UCSD-AML1 (cell line): ENCODE data around the gene MAD1L1.

Source experiments
- DNase-seq: peaks from one replicate; lab custom pipeline; 2025; ENCODE audit not compliant: unreplicated experiment; lab: John Stamatoyannopoulos, UW

The MAD1L1 gene

DNA sequence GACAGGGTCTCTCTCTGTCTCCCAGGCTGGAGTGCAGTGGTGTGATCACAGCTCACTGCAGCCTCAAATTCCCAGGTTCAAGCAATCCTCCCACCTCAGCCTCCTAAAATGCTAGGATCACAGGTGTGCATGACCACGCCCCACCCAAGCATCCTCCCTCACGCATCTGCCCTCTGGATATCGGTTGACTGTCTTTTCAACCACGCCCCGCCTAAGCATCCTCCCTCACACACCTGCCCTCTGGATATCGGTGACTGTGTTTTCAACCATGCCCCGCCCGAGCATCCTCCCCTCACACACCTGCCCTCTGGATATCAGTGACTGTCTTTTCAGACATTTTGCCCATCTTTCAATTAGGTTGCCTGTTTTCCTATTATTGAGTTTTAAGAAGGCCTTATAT, 140.5 kb downstream of the MAD1L1 start:
- DNase-seq: no peak

DNA sequence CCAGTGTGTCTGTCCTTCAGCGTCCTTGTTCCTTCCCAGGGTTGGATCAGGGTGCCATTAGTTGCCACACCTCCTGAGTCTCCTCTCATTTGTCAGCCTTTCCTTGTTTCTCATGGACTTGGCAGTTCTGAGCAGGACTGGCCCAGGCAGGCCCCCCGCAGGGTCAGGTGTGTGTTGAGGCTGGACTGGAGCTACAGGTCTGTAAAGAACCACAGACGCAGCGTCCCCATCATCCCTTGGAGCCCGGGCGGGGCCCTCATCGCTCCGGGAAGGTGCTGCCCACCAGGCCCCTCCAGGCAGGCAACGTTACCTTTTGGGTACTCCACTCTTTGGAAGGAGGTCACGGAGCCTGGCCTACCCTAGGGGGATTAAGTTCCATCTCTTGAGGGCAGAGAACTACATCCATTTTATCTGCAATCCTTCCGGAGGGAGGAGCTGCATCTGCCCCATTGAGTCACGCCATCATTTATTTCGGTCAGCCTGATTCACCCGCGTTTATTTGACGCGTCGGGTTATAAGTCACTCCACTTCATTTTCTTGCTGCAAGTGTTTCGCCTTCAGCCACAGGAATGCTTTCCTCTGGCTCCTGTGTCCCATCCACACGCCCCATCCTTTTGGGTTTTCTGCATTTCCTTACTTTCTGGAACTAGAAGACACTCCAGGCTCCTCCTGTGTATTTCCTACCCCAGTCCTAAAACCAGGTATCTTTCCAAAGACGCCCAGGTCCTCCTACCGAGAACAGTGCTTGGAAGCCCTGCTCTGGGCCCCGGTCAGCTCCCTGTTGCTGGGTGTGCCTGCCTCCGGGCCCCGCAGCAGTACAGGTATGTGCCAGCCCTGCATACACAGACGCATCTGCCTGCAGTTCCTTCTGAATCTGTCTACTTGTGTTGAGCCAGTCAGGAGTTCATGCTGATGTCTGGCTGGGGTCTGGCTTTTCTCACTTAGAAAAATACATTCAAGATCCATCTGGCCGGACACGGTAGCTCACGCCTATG, 141.9 kb downstream of the MAD1L1 start:
- no peak for DNase-seq

DNA sequence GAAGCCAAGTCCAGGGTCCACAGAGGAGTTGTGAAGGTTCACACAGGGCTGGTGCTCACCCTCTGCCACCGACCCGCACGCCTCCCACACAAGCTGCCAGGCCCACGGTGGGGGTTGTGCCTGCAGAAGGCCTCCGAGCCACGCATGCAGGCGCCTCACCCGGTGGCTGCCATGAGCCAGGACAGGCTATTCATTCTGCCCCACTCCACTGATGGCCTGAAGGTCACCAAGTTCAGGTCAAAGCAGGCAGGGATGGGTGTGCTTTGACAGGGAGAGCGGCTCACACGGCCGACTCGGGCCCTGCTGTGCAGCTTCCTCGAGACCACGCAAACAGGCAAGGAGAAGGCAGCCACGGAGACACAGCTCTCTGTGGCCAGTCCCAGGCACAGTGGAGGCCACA, 143.9 kb downstream of the MAD1L1 start:
- no peak for DNase-seq

DNA sequence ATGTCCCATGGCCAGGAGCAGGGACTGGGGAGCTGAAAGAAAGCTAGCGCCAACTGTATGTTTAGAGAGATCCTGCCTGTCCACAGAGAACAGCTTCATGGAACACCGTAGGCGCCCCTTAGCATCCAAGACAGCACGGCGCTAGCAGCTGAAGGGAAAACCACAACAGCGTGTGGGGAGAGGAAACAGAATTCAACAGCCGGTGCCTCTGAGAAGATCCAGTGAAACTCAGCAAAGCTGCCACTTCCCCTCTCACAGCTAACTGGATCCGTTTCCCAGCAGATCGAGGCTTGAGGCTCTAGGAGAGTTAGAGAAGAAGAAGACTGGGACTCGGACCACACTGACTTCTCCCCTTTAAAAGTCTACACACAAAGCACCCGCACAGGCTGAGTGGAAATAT, 145.0 kb downstream of the MAD1L1 start:
- peak; percentile 53 for DNase-seq

DNA sequence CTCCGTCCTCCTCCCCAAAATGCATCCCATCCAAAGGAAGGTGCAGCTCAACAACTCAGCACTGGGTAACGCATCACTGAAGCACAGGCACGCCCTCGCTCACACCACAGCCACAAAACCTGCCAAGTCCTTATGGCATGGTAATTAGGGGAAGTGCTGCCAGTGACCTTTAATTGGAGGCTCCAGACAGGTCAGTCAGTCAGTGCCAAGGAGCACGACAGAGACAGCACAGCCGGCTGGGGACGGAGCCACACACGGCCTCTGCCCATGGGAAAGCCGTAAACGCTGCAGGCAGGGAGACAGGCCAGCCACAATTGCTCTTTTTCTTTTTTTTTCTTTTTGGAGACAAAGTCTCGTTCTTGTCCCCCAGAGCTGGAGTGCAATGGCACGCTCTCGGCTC, 146.5 kb downstream of the MAD1L1 start:
- DNase-seq: no peak

DNA sequence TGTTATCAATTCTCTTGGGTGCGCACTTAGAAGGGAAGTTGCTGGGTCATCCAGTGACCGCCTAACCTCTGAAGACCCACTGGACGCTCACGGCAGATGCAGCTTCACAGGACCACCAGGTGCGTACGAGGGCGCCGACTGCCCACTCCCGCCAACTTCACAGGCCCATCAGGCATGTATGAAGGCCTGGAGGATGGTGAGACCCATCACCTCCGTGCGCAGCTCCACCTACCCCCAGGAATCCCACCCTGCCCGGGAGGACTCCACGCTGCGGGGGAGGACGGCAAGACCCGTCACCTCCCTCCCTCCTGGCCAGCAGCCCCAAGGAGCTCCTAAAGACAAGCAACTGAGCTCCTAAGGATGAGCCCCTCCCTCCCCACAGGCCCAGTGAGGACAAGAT, 146.9 kb downstream of the MAD1L1 start:
- DNase-seq: no peak

DNA sequence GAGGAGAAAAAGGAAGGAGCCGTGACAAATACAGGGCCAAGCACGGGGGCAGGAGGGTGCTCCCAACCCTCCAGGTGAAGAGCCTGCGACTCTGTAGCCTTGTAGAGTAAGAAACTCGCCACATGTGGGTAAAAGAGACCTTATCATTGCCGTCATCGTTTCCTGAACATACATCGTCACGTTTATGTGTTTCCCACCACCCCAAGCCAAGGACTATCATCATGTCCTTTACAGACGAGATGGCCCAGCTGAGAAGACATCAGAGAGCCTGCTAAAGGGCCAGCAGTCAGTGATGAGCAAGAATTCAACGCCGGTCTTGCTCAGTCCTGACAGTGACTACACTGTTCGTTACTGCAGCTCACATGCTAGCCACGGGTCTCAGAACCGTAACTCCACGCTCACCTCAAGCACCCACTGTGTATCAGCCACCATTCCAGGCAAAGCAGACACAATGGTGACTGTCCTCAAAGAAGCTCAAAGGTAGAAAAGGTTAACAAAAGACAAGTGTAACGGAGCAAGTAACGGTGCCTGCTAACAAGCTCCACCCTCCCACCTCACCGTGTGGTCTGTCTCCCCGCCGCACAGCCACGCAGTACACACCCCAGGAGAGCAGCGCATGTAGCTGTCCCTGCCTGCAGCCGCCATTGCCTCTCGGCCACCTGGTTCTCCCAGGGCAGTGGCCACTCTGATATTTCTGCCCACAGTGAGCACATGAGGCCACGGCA, 147.8 kb downstream of the MAD1L1 start:
- no peak for DNase-seq

DNA sequence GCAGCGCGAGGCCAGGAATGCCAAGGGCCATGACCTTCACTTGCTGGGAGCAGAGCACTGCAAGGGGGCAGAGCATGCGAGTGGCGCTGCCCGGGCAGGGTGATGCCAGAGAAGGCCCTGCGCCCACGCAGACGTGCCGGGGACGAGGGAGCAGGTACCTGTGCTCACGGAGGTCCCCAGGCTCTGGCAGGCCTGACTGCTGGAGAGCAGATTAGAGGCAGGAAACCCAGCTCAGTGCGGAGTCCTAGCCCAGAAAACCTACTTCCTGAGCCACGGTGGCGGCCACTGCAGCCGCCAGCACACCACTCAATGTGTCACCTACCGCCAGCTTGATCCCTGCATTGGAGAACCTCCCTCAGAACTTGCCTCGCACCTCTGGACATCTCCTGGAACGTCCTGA, 148.4 kb downstream of the MAD1L1 start:
- peak; percentile 11 for DNase-seq

DNA sequence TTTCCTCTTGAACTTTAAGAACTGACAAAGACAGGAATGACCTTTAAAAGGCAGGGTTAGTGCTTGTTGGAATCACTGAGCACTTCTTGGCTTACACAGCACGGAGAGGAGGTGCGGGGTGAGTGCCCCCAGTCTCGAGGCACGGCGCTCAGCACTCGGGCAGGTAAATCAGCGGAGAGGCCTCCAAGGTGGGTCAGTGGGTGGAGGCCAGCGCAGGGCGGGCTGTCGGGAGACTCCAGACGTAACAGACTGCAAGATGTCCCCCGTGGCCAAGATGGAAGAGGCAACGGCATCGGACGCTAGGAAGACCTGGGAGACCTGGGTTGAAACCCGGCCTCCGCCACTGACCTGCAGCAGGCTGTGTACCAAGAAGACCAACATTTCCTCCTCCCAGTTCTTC, 149.4 kb downstream of the MAD1L1 start:
- DNase-seq: no peak

DNA sequence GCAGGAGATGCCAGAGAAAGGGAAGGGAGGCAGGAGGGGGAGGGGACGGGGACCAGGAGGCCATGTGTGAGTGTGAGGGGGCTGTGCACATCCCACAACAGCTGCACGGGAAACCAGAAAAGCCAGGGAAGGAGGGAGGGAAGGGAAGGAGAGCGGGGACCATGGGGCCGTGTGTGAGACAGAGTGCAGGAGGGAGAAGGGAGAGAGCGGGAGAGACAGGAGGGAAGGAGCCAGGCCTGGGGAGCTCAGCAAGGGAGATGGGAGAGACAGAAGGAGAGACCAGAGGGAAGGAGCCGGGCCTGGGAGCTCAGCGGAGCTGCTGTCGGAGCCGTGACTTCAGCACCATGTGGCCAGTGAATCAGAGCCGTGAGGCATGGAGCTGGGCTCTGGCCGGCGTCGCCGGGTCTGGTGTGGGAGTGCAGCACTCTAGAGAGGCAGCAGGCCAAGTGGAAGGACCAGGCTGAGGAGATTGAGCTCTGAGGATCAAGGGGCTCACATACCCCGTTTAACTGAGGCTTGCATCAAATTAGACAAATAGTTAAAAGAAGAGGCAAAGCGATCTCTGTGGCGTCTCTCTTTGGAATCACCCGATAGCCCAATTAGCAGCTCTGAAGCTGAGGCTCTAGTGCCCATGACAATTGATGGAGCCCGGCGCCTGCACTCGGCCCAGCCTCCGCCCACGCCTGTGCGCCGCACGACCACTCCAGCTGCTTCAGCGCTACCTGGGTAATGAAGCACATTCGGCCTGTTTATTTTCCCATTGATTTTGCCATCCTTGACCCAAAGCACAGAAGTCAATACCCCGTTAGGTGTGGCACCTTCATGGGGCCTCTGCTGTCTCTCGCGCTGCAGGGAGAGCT, 150.4 kb downstream of the MAD1L1 start:
- DNase-seq: no peak

DNA sequence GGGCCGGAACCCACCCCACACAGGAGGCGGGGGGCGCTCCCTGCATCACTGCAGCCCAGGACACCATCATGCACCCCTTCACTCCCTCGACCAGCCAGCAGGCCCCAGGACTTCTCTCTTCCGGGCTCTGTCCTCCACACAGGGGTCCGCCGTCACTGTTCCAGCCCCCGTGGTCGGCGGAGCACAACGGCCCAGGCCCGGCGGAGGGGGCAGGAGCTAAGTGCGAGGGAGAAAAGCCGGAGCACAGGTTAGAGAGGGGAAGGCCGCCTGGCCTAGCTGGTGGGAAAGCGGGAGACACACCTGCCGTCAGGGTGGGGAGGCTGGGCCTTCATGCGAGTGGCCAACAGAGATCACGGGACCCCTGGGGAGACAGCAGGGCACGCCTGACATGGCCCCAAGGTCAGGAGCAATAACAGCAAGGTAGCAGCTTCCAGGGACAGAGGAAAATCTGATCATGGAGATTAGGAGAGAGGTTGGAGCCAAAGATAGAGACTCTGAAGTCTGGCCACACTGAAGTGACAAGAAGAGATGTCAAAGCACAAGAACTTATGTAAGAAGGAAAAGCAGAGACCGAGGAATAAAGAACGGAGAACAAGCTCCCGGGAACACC, 151.1 kb downstream of the MAD1L1 start:
- no peak for DNase-seq

DNA sequence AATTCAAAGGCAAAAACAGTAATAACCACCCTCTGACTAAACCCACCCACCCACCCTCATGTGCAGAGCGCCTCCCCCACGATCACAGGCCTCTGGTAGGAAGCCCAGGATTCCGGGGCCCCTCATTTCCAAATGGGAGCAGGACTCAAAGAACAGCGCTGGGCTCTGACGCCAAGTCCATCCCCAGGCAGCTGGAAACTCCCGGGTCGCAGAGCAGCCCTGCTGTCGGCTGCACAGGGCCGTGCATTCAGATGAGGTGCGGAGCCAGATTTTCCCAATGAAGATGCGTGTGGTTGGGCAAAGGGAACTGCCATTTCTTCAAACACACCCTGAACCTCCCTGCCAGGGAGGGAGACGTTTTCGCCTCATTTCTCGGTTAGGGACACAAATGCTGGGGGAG, 152.3 kb downstream of the MAD1L1 start:
- DNase-seq: no peak

DNA sequence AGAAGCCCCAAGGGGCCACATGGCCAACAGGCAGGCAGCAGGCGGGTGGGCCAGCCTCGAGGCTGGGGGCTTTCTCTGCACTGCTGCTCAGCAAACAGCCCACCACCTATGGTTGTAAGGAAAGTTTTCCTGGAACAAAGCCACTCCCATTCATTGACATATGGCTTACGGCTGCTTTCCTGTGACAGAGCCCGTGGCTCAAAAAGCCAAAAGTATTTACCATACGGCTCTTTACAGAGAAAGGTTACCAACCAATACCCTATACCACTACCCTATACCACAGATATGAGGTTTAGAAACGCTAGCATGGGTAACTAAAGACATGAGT, 152.7 kb downstream of the MAD1L1 start:
- DNase-seq: no peak

DNA sequence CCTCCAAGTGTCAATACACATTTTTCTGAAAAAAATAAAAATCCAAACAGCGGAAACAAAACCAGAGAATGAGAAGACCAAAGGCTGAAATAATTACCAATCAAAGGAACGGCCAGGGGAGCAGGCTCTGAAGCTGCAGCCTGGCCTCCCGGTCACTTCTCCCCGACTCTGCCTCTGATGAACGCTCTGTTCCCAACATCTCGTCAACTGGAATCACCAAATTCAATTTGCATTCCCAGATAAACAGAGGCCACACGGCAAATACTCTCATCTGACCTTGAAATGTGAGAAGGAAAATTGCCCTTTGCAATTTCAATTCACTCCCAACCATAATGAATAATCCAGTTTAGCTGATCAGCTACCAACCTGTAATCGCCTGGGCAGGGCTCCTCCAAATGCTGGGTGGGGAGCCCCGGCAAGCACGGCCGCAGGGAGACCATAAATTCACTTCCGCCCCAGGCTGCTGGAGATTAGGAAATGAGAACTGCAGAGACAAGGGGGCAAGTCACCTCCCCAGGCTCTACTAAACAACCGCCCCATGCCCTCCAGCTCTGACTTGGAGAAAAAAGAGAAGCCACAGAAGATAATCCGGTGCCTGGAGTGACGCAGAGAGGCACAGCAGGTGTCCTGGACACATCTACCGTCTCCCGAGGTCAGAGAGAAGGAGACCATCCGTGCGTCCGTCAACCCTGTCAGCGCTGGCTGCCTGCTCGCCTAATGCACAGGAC, 153.2 kb downstream of the MAD1L1 start:
- DNase-seq: no peak

DNA sequence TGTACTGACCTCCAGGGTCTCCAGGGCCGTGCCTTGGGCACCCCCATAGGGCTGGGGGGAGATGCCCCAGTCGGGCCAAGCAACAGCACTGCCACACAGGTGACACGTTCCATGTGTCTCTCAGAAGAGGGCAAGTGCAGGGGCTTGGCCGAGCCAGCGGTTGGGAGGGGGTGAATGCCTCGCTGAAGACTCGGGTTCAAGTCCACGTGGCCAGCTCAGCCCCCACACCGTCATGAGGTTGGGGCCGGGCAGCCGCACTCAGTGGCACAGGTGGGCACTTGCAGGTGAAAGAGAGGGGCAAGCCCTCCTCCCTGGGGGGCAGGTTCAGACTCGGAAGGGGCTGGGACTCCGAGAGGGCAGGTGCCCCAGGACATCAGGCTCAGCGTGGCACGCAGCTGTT, 153.8 kb downstream of the MAD1L1 start:
- no peak for DNase-seq

DNA sequence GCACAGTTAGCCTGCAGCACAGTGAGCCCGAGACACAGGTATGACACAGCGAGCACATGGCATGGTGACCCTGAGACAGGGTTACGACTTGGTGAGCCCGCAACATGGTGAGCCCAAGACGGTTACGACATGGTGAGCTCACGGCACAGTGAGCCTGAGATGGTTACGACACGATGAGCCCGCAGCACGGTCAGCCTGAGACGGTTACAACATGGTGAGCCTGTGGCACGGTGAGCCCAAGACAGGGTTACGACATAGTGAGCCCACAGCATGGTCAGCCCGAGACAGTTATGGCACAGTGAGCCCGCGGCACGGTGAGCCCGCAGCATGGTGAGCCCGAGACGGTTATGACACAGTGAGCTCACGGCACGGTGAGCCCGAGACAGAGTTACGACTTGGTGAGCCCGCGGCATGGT, 156.1 kb downstream of the MAD1L1 start:
- DNase-seq: no peak

DNA sequence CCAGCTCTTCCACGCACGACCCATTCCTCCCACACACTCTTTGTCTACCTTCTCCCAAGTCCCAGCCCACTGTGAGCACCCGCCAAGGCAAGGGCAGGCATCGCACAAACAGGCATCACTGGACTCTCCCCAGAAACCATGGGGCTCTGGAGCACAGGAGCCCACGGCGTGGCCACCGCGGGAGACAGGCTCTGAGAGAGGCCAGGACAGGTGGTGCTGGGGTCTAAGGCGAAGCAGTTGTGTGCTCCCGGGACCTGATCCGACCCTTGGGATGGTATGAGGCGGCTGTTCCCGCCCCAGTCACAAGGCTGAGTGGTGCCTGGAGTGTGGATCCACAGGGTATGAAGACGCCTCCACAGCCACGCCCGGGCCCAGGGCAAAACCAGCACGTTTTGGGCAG, 156.9 kb downstream of the MAD1L1 start:
- DNase-seq: no peak

DNA sequence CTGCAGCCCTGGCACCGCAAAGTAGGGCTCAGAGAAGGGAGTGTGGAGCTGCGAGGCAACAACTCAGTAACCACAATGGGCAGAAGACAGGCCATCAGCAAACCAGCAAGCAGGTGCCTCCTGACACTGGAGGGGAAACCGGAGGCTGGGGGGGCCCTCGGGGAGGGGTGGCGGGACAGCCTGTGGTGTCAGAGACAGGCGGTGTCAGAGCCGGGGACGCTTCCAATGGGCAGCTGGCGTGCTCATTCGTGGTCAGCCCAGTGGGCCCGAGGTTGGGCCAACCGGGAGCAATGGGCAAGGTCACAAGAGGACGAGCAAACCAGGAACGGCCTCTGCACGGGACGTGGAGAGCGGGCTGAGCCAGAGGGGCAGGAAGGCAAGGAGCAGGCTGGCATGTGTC, 158.1 kb downstream of the MAD1L1 start:
- no peak for DNase-seq

DNA sequence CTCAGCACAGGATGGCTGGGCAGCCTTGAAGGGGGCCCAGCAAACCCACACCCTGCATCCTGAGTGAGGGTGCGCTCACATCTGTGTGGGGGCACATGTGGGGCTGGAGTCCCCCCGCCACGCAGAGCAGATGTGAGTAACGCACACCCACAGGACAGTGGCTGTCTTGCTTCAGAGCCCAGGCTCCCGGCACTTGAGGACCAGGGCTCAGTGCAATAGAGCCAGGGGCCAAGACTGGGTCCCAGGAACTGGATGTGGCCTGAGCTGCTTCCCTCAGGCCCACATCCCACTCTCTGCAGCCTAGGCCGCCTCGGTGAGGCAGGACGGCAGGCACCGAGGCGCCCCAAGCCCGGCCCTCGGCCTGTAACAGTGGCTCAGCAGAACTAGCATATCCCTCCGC, 159.9 kb downstream of the MAD1L1 start:
- no peak for DNase-seq

DNA sequence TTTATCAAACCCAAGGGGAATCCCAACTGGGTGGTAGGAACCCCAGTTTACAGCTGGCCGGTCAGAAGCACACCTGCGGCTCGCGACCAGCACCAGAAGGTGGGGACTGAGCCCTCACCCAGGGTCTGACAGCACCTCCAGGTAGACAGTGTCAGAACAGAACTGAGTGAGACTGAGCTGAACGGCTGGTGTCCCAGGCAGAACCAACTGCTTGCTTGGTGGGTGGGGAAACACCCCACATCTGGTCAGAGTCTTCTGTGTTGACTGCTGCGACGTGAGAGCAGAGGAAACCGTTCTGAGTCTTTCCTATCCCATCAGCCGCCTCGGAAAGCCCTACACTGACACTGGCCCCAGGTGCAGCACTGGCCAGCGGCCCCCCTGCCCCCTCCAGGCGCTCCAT, 160.7 kb downstream of the MAD1L1 start:
- DNase-seq: no peak
